AG09309 (cell line): ENCODE measurements around the gene TSC22D3.

ENCODE experiments used
- DNase-seq: peaks from one replicate; pipeline ENCODE4 v3.0.0-alpha.2; 2010; ENCODE audit warnings: low read depth
- H3K4me3 ChIP-seq: 2 replicates; pipeline ENCODE4 v1.5.1; 2011; ENCODE audit warnings: mild to moderate bottlenecking, low read depth, low read length, moderate library complexity; ENCODE audit not compliant: control insufficient read depth
- TF ChIP-seq, protein P1 (sequence below): IDR thresholded peaks from 2 replicates; pipeline ENCODE4 v1.5.1; 2011; ENCODE audit warnings: mild to moderate bottlenecking, low read depth, low read length, inconsistent platforms; ENCODE audit not compliant: insufficient read depth, control insufficient read depth; ENCODE audit errors: missing control alignments

The TSC22D3 gene

DNA sequence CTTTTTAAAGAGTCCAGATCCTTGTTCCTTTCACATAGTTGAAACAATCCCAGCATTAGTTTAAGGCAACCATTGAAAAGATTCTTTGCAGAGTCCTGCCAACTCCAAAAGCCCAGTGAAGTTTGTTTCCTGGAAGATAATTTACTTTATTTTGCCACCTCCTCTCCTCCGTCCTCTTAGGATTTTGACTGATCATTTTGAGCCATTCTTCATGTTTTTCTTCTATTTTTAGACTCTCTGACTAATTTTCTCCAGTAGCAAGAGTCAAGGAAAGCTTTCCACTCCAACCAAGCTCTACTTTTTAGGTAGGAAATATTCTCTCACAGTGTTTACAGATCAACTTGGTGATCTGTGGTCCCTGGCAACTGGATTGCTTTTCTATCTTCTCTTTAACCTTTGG is 12.2 kb upstream of the TSC22D3 start:
- no peak overlapping the region for H3K4me3 ChIP-seq
- TF ChIP-seq, protein P1, sequence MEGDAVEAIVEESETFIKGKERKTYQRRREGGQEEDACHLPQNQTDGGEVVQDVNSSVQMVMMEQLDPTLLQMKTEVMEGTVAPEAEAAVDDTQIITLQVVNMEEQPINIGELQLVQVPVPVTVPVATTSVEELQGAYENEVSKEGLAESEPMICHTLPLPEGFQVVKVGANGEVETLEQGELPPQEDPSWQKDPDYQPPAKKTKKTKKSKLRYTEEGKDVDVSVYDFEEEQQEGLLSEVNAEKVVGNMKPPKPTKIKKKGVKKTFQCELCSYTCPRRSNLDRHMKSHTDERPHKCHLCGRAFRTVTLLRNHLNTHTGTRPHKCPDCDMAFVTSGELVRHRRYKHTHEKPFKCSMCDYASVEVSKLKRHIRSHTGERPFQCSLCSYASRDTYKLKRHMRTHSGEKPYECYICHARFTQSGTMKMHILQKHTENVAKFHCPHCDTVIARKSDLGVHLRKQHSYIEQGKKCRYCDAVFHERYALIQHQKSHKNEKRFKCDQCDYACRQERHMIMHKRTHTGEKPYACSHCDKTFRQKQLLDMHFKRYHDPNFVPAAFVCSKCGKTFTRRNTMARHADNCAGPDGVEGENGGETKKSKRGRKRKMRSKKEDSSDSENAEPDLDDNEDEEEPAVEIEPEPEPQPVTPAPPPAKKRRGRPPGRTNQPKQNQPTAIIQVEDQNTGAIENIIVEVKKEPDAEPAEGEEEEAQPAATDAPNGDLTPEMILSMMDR, result no peak
- DNase-seq, result no peak

DNA sequence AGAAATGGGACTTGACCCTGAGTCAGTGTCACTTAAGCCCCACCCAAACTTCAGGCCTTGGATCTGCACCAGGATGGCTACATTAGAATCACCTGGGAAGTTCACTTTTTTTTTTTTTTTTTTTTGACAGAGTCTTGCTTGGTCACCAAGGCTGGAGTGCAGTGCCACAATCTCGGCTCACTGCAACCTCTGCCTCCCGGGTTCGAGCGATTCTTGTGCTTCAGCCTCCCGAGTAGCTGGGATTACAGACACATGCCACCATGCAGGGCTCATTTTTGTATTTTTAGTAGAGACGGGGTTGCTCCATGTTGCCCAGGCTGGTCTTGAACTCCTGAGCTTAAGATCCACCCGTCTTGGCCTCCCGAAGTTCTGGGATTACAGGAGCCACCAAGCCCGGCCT is 4.9 kb upstream of the TSC22D3 start:
- no peak overlapping the region for H3K4me3 ChIP-seq
- no peak for DNase-seq
- TF ChIP-seq, protein P1, result no peak

DNA sequence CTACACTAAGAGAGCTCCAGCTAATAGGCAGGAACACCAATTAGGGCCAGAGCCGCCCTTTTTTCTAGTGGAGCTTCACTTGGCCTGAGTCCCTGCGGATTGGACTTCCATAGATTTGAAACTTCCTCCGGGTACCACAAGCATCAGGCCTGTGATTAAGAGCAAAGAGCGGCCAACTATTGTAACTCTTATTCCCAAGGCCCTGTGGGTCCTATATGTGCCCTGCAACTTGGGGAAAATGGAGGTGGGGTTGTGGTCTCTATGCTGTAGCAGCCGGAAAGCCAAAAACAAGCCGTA is 1.9 kb upstream of the TSC22D3 start, which contains the start of gene NCBP2L:
Gene NCBP2L, plus strand, starts transcription at position 198 of the 297 bp plus-strand sequence. CDS start 16,488 bp downstream, outside the sequence.
- peak within 1 kb of the TSS; percentile 48 for H3K4me3 ChIP-seq
- no peak for DNase-seq
- TF ChIP-seq, protein P1, result no peak

DNA sequence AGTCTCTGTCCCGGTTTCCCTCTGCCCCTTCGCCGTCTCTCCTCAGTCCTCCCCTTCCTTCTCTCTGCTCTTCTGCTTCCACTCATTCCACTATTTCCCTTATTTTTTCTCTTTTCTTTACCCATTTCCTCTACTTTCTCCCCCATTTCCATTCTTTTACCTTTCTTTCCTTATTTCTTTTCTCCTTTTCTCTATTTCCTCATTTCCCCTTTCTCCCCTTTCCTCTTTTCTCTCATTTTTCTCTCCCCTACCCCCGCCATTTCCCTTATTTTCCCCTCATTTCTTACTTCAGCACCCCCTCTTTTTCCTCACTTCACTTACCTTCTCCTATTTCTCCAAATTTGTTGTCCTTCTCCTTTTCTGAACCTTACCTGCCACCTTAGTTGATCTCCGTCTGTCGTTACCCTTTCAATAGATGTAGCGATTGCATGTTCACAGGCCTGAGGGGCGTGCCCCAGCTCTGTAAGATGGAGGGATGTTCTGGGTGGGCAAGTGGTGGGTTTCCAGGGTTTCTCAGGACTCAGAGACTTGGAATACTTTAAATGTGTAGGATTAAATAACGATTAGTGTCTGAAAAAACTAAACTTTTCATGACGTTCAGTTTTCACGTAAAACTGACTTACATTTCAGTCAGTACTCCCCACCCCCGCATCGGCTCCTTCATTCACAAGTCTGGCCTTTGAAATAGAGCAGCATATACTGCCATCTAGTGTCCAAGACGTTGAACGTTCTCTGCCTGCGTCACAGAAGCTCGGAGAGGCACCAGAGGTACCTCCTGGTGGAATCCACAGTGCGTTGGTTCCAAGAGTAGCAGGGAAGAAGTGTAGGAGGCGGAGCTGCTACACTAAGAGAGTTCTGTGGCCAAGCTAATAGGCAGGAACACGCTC is 1.3 kb upstream of the TSC22D3 start:
- H3K4me3 ChIP-seq, result peak overlapping the region; percentile 48
- TF ChIP-seq, protein P1, result peak; percentile 71
- peak; percentile 58 for DNase-seq

DNA sequence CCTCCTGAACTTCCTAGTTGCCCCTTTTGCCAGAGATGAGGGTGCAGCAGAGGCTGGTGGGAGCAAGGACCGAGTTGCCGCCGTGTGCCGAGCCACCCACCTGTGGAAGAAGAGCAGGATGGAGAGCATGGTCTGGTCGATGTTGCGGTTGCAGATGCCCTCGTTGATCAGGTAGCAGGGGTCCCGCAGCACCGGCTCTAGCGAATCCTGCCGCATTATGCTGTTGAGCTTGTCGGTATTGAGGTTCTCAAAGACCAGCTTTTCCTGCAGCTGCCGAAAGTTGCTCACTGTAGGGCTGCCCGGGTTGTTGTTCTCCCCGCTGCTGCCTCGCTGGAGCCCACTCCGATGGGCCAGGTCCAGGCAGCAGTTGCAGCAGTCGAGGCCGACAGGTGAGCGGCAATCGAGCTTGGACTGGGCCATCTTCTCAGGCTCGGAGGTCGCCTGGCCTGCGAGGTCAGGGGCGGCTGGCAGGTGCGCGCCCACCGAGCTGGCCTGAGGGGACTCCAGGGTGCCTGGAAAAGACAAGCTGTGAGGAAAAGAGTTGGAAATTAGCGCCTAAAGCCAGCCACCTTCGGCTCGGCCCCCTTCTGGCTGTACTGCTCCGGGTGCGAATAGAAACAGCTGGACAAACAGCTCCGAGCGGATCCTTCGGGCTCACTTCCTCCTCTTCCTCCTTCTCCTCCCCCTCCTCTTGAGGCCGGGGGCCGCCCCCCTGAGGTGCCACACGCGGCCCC is 420 bp downstream of the TSC22D3 start:
- H3K4me3 ChIP-seq, result peak overlapping the region; percentile 48
- TF ChIP-seq, protein P1, result no peak
- DNase-seq, result no peak

- no peak overlapping the region for H3K4me3 ChIP-seq
- no peak for DNase-seq
- TF ChIP-seq, protein P1, result no peak
These were observed 1.6 kb downstream of the TSC22D3 start for GRCh38 chrX:107773906-107774435.
